Left lung (tissue), 10 donors: ENCODE data around the gene GRM7. TPM values are rescaled to one million over a fixed set of nuclear protein-coding genes. Genes with fewer than 3 reads are reported as not detected.

ENCODE experiments used
- ATAC-seq: fragments of 200-7000 bp; cut with Tn5 transposase; one replicate; pipeline ENCODE4 v1.9.1; 2020; ENCODE audit warnings: moderate library complexity
- DNase-seq, 4 donors: peaks; one replicate each; pipeline ENCODE4 v3.0.0-alpha.2; 2013 to 2020
- H3K27ac ChIP-seq, 2 donors: fragments of 200-600 bp; sonication (generic) in 1 of 2; one replicate each; pipeline versions ENCODE4 v1.5.0 to v1.8.0; 2020 to 2021
- H3K27me3 ChIP-seq, 2 donors: fragments of 200-600 bp; sonication (generic) in 1 of 2; one replicate each; pipeline versions ENCODE4 v1.5.0 to v1.8.0; 2020 to 2021
- H3K36me3 ChIP-seq, 2 donors: fragments of 200-600 bp; sonication (generic) in 1 of 2; one replicate each; pipeline versions ENCODE4 v1.5.0 to v1.8.0; 2020 to 2021
- H3K4me1 ChIP-seq, 2 donors: fragments of 200-600 bp; one replicate each; pipeline ENCODE4 v1.8.0; 2021
- H3K4me3 ChIP-seq, 2 donors: fragments of 200-600 bp; sonication (generic) in 1 of 2; one replicate each; pipeline versions ENCODE4 v1.5.0 to v1.8.0; 2020 to 2021; ENCODE audit warnings: mild to moderate bottlenecking in 1 of 2
- H3K9me3 ChIP-seq, 2 donors: fragments of 200-600 bp; sonication (generic) in 1 of 2; one replicate each; pipeline versions ENCODE4 v1.5.0 to v1.8.0; 2020 to 2021
- CTCF ChIP-seq, 2 donors: fragments of 200-600 bp; sonication (generic) in 1 of 2; IDR thresholded peaks; one replicate each; pipeline versions ENCODE4 v1.5.0 to v1.8.0; 2021; ENCODE audit warnings: antibody characterized with exemption in 2 of 2
- intact Hi-C, 2 donors: fragments of 100-400 bp; cut with DNase I; formaldehyde crosslinking; loops; one replicate each; pipeline versions ENCODE4 v1.11.2 to v1.14.2; 2022
- polyA plus RNA-seq, 6 donors: library from polyadenylated mRNA; unstranded; fragments of 120-200 nt; gene quantifications; one replicate each; pipeline ENCODE4 v1.2.1, GENCODE V29; 2013; ENCODE audit not compliant: insufficient read length in 6 of 6
- total RNA-seq, 2 donors: library from RNA; stranded (reverse); fragmentation: NEBNext Ultra II Directional; extraction: Animal tissue kit (Norgen Biotek cat#: 25700); gene quantifications; one replicate each; pipeline ENCODE4 v1.2.1, GENCODE V29; 2021
- donor health status: DM: no; HTN: yes; CAD: no.
- donor health status: DM: no; HTN: no; CAD: no.

Gene GRM7
- total and polyA plus RNA-seq, 8 donors = 0.04 to 0.72 (median 0.27) TPM

GRCh38 chr3:7226393-7226792, 365.5 kb downstream of the GRM7 start:
- DNase-seq (no peak), ATAC-seq (no peak)
- intact Hi-C loops = no loop called here
- Histone ChIP-seq H3K9me3 (no peaks in the 10 kb centered on the region), H3K27me3 (no peaks in the 10 kb centered on the region), H3K4me1 (no peaks in the 10 kb centered on the region), H3K4me3 (no peak overlapping the region), H3K27ac (no peak overlapping the region), H3K36me3 (no peaks in the 10 kb centered on the region)
- no peak for TF ChIP-seq CTCF (IDR thresholded peaks at IDR 0.05)

- H3K27ac ChIP-seq = no peak overlapping the region
- ATAC-seq (no peak), DNase-seq (no peak)
- no peaks in the 10 kb centered on the region for H3K9me3 ChIP-seq
- H3K36me3 ChIP-seq = no peaks in the 10 kb centered on the region
- H3K4me1 ChIP-seq = no peaks in the 10 kb centered on the region
- no peaks in the 10 kb centered on the region for H3K27me3 ChIP-seq
- intact Hi-C loops = no loop called here
- no peak for TF ChIP-seq CTCF (IDR thresholded peaks at IDR 0.05)
- H3K4me3 ChIP-seq = no peak overlapping the region
Measured at GRCh38 chr3:7238565-7239295, 377.8 kb downstream of the GRM7 start.

GRCh38 chr3:7241584-7242302, 380.8 kb downstream of the GRM7 start:
- no peak for DNase-seq
- ATAC-seq = no peak
- no peak overlapping the region for H3K4me3 ChIP-seq
- H3K27me3 ChIP-seq = no peaks in the 10 kb centered on the region
- no peak overlapping the region for H3K27ac ChIP-seq
- no peaks in the 10 kb centered on the region for H3K4me1 ChIP-seq
- intact Hi-C loops = no loop called here
- H3K9me3 ChIP-seq = no peaks in the 10 kb centered on the region
- TF ChIP-seq CTCF (IDR thresholded peaks at IDR 0.05) = no peak
- no peaks in the 10 kb centered on the region for H3K36me3 ChIP-seq

GRCh38 chr3:7242303-7242635, 381.4 kb downstream of the GRM7 start:
- H3K4me1 ChIP-seq = no peaks in the 10 kb centered on the region
- no peaks in the 10 kb centered on the region for H3K36me3 ChIP-seq
- TF ChIP-seq CTCF (IDR thresholded peaks at IDR 0.05) = no peak
- H3K27ac ChIP-seq = no peak overlapping the region
- ATAC-seq (no peak), DNase-seq (no peak)
- intact Hi-C loops = no loop called here
- no peak overlapping the region for H3K4me3 ChIP-seq
- H3K9me3 ChIP-seq = no peaks in the 10 kb centered on the region
- H3K27me3 ChIP-seq = no peaks in the 10 kb centered on the region

- ATAC-seq = no peak
- peaks cover 0 to 3% of the 10 kb centered on the region in 2 donors for H3K4me1 ChIP-seq
Measured at GRCh38 chr3:7249493-7250076, 388.7 kb downstream of the GRM7 start.

More at GRCh38 chr3:7249493-7250076, 388.7 kb downstream of the GRM7 start:
- intact Hi-C loops = no loop called here
- Histone ChIP-seq H3K27ac (no peak overlapping the region), H3K27me3 (no peaks in the 10 kb centered on the region), H3K36me3 (no peaks in the 10 kb centered on the region), H3K9me3 (no peaks in the 10 kb centered on the region), H3K4me3 (no peak overlapping the region)
- DNase-seq = no peak
- no peak for TF ChIP-seq CTCF (IDR thresholded peaks at IDR 0.05)
